ENCODE results near the gene C4BPA.

GRCh38 chr1:207131163-207131562, 27.1 kb downstream of the C4BPA start:
- TF ChIP-seq SUZ12 (IDR thresholded peaks at IDR 0.05) = no peak
- no peak for TF ChIP-seq ELF4 (IDR thresholded peaks at IDR 0.05)
- no peak for TF ChIP-seq FOXK2 (IDR thresholded peaks at IDR 0.05)
